GM12891 (cell line): ENCODE results near the gene SLC39A6.

Experiments used
- POLR2A ChIP-seq: IDR thresholded peaks from 2 replicates; pipeline ENCODE4 v1.6.1; 2011; ENCODE audit warnings: low read depth, low read length, control low read depth
- POU2F2 ChIP-seq: IDR thresholded peaks from 2 replicates; pipeline ENCODE4 v1.6.1; 2011; ENCODE audit warnings: low read depth, mild to moderate bottlenecking, control low read depth, low read length, moderate library complexity
- TAF1 ChIP-seq: IDR thresholded peaks from 2 replicates; pipeline ENCODE4 v1.6.1; 2011; ENCODE audit warnings: low read depth, low read length, control low read depth

DNA sequence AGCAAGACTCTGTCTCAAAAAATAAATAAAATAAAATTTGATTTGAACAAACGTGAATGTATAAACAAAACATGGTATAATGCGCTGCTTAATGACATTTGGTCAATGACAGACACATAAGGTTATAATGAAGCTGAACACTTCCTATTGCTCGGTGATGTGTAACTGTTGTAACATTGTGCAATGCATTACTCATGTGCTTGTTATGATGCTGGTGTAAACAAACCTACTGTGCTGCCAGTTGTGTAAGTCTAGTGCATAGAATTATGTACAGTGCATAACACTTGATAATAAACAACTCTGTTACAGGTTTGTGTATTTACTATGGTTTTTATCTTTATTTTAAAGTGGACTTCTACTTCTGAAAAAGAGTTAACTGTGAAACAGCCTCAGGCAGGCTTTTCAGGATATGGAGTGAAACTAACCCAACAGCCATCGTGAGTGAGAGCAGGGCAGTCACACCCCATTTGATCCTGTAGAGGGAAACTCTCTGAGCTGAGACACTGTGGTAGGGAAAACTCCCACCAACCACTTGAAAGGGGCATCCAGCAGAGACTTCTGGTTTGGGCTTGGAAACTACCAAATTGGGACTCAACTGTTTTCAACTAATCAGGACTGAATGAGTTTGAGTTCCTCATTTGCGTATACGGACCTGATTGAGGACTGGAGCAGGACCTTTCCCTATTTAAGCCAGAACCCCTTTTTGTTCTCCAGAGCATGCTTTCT lies 53.1 kb downstream of the SLC39A6 start:
- TF ChIP-seq POU2F2: no peak
- TF ChIP-seq POLR2A: no peak
- no peak for TF ChIP-seq TAF1
